Cardiac muscle cell (in vitro differentiated cells and primary cell): Measurements from ENCODE around the gene RNF220. TPM values are rescaled to one million over a fixed set of nuclear protein-coding genes. Genes with fewer than 3 reads are reported as not detected.

Experiments
- DNase-seq, 2 donors: peaks; one replicate each; pipeline versions ENCODE4 v3.0.0 to v3.0.0-alpha.2; 2010 to 2017; ENCODE audit warnings: low read depth in 1 of 2, low spot score in 1 of 2
- H3K27ac ChIP-seq: fragments of 200-600 bp; sonication (generic); 2 replicates; pipeline ENCODE4 v1.5.1; 2016
- H3K27me3 ChIP-seq: fragments of 200-600 bp; sonication (generic); 2 replicates; pipeline ENCODE4 v1.6.0; 2016; ENCODE audit warnings: control low read depth
- H3K36me3 ChIP-seq: fragments of 200-600 bp; sonication (generic); 2 replicates; pipeline ENCODE4 v1.5.1; 2016; ENCODE audit warnings: control low read depth
- H3K4me1 ChIP-seq: fragments of 200-600 bp; sonication (generic); 2 replicates; pipeline ENCODE4 v1.8.1; 2017; ENCODE audit warnings: low read depth, mild to moderate bottlenecking, mixed run types
- H3K4me3 ChIP-seq: fragments of 200-600 bp; sonication (generic); 2 replicates; pipeline ENCODE4 v1.5.1; 2016; ENCODE audit warnings: mild to moderate bottlenecking
- H3K9me3 ChIP-seq: fragments of 200-600 bp; sonication (generic); 2 replicates; pipeline ENCODE4 v1.5.1; 2017; ENCODE audit warnings: low read depth, mild to moderate bottlenecking, control low read depth
- CTCF ChIP-seq: IDR thresholded peaks from 2 replicates; pipeline ENCODE4 v1.5.1; 2012; ENCODE audit warnings: low read depth, mild to moderate bottlenecking, low read length
- polyA plus RNA-seq: library from polyadenylated mRNA; unstranded; fragments of >200 nt; fragmentation: Nextera tagmentation; extraction: Ambion mirVana; gene quantifications from 2 replicates; pipeline ENCODE4 v1.2.1, GENCODE V29; 2016
- total RNA-seq: library from RNA; depleted of rRNA; stranded (reverse); fragments of >200 nt; gene quantifications from 2 replicates; pipeline ENCODE4 v1.2.3, GENCODE V29; 2016

RNF220 gene
- total and polyA plus RNA-seq, 2 experiments from 2014 or later, result 57.6 to 142 TPM

GRCh38 chr1:44545961-44546360, 140.9 kb downstream of the RNF220 start:
- no peak overlapping the region for H3K27ac ChIP-seq
- no peaks in the 10 kb centered on the region for H3K27me3 ChIP-seq
- no peak overlapping the region for H3K4me3 ChIP-seq
- no peak for DNase-seq
- H3K4me1 ChIP-seq, result peaks cover 11% of the 10 kb centered on the region
- no peaks in the 10 kb centered on the region for H3K9me3 ChIP-seq
- no peak for TF ChIP-seq CTCF
- no peaks in the 10 kb centered on the region for H3K36me3 ChIP-seq

GRCh38 chr1:44546403-44547053, 141.5 kb downstream of the RNF220 start:
- H3K4me1 ChIP-seq, result peaks cover 11% of the 10 kb centered on the region
- no peak for TF ChIP-seq CTCF

GRCh38 chr1:44547361-44547760, 142.3 kb downstream of the RNF220 start:
- Histone ChIP-seq H3K27ac (no peak overlapping the region), H3K27me3 (no peaks in the 10 kb centered on the region), H3K9me3 (no peaks in the 10 kb centered on the region), H3K36me3 (no peaks in the 10 kb centered on the region), H3K4me1 (peaks cover 11% of the 10 kb centered on the region), H3K4me3 (no peak overlapping the region)
- DNase-seq, result no peak
- no peak for TF ChIP-seq CTCF

More at GRCh38 chr1:44546403-44547053, 141.5 kb downstream of the RNF220 start:
- no peak overlapping the region for H3K4me3 ChIP-seq
- no peaks in the 10 kb centered on the region for H3K9me3 ChIP-seq
- H3K27me3 ChIP-seq, result no peaks in the 10 kb centered on the region
- no peak for DNase-seq
- H3K36me3 ChIP-seq, result no peaks in the 10 kb centered on the region
- no peak overlapping the region for H3K27ac ChIP-seq

GRCh38 chr1:44547837-44548236, 142.8 kb downstream of the RNF220 start:
- no peak for DNase-seq
- Histone ChIP-seq H3K4me3 (no peak overlapping the region), H3K9me3 (no peaks in the 10 kb centered on the region), H3K27me3 (no peaks in the 10 kb centered on the region), H3K36me3 (no peaks in the 10 kb centered on the region), H3K4me1 (peaks cover 7% of the 10 kb centered on the region), H3K27ac (no peak overlapping the region)
- TF ChIP-seq CTCF, result no peak

- Histone ChIP-seq H3K27ac (no peak overlapping the region), H3K9me3 (no peaks in the 10 kb centered on the region), H3K4me1 (no peaks in the 10 kb centered on the region), H3K36me3 (no peaks in the 10 kb centered on the region), H3K27me3 (no peaks in the 10 kb centered on the region), H3K4me3 (no peak overlapping the region)
- DNase-seq, result no peak
- no peak for TF ChIP-seq CTCF
Observed at GRCh38 chr1:44549510-44549909, 144.5 kb downstream of the RNF220 start.
